H1 (cell line): Measurements from ENCODE around the gene BAIAP2L2. TPM values are rescaled to one million over a fixed set of nuclear protein-coding genes. Genes with fewer than 3 reads are reported as not detected.

Source experiments
- CBX5 ChIP-seq: fragments of 300-800, 300-1000 bp; sonication (generic); IDR thresholded peaks from 2 replicates; pipeline ENCODE4 v1.7.1; 2016; ENCODE audit warnings: antibody characterized with exemption, low read length, low read depth
- RBBP5 ChIP-seq: IDR thresholded peaks from 2 replicates; pipeline ENCODE4 v1.7.1; 2012; ENCODE audit warnings: low read depth, mild to moderate bottlenecking, inconsistent platforms, low read length, moderate library complexity, borderline replicate concordance
- RFX5 ChIP-seq: IDR thresholded peaks from 2 replicates; pipeline ENCODE4 v1.6.1; 2011; ENCODE audit warnings: low read depth, low read length, improper control_type of control experiment, borderline replicate concordance
- SIRT6 ChIP-seq: IDR thresholded peaks from one replicate; pipeline ENCODE4 v1.7.1; 2012; ENCODE audit warnings: low read length, inconsistent platforms
- SUZ12 ChIP-seq: fragments of 200-600 bp; sonication (generic); IDR thresholded peaks from 2 replicates; pipeline ENCODE4 v1.6.1; 2012; ENCODE audit warnings: mild to moderate bottlenecking, inconsistent platforms, low read length, moderate library complexity, mixed read lengths
- polyA plus RNA-seq, 7 experiments: library from polyadenylated mRNA; depleted of rRNA in 3 of 7; stranded (reverse) in 5 of 7; unstranded in 2 of 7; fragments of >200 nt in 5 of 7; fragments of 200-250 nt in 2 of 7; gene quantifications; 1 replicate in 5 of 7; 2 replicates in 1 of 7; 4 replicates in 1 of 7; pipeline versions ENCODE4 v1.2.1 to v1.2.3, GENCODE V29; 2011 to 2013; ENCODE audit warnings: missing spikeins in 2 of 7, mixed read lengths in 2 of 7
- total RNA-seq: library from RNA; stranded (reverse); fragmentation: NEBNext Ultra II Directional; extraction: Animal tissue kit (Norgen Biotek cat#: 25700); gene quantifications from 2 replicates; pipeline ENCODE4 v1.2.1, GENCODE V29; 2021

The BAIAP2L2 gene
- total and polyA plus RNA-seq, 2 of the 8 experiments (the other 6 are each of a cell fraction or from before 2014, with no cell fraction given) = 5.4 to 10.0 TPM

GRCh38 chr22:38068641-38069371 lies 41.7 kb downstream of the BAIAP2L2 start (continued):
- TF ChIP-seq CBX5 (no peak), SUZ12 (no peak), SIRT6 (no peak), RBBP5 (no peak), RFX5 (no peak)
